Stimulated activated CD4-positive, alpha-beta T cell treated with anti-CD3 and anti-CD28 coated beads, Interleukin-1b, Interleukin-23, amount 100 ng/mL, for 48 hours (primary cell): Measurements from ENCODE around the gene GLT8D2.

Experiments
- DNase-seq: peaks from one replicate; pipeline ENCODE4 v3.0.0-alpha.2; 2020

Gene GLT8D2

GRCh38 chr12:103997286-103997900, 52.6 kb downstream of the GLT8D2 start:
- DNase-seq = no peak

GRCh38 chr12:103996595-103996994, 53.4 kb downstream of the GLT8D2 start:
- no peak for DNase-seq

DNA sequence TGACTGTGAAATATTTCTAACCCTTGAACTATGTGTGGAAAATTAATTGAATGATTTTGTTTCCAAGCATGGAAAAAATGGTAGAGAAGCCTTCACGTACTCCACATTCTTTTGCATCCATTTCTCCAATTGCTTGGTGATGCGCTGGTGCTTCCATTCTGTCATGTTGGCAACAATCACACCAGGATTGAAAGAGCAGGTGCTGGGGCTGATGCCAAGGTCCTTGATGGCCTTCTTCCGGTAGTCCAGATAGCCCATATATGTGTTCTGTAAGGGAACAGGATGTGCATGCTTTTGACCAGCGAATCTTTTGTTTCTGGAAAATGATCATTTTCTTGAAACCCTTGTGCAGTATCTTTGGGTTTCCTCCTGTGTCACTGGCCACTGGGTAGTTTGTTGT, 55.8 kb downstream of the GLT8D2 start:
- no peak for DNase-seq

DNA sequence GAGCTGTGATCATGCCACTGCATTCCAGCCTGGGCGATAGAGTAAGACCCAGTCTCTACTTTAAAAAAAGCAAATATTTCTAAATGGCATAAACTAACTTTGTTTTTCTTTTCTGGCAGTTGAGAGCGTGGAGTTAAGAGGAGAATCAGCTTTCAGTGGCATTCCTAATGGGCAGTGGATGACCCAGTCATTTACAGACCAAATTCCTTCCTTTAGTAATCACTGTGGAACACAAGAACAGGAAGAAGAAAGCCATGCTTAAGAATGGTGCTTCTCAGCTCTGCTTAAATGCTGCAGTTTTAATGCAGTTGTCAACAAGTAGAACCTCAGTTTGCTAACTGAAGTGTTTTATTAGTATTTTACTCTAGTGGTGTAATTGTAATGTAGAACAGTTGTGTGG, 63.2 kb downstream of the GLT8D2 start:
- DNase-seq = no peak

- DNase-seq = no peak
These were observed 71.5 kb downstream of the GLT8D2 start for GRCh38 chr12:103978384-103978982.

DNA sequence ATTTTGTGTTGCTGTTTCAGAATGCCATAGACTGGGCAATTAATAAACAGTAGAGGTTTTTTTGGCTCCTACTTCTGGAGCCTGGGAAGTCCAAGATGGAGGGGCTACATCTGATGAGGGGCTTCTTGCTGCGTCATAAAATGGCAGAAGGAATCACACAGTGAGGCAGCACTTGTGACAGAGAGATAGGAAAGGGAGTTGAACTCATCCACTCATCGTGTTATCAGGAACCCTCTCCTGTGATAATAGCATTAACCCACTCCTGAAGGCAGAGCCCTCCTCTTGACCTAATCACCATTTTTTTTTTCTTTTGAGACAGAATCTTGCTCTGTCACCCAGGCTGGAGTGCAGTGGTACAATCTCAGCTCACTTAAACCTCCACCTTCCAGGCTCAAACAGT, 74.6 kb downstream of the GLT8D2 start:
- DNase-seq = no peak

- DNase-seq = no peak
These were observed 76.1 kb downstream of the GLT8D2 start for GRCh38 chr12:103973909-103974308.

- no peak for DNase-seq
These were observed 80.6 kb downstream of the GLT8D2 start for GRCh38 chr12:103969391-103969790.

- DNase-seq = no peak
These were observed 83.3 kb downstream of the GLT8D2 start for GRCh38 chr12:103966736-103967135.

- DNase-seq = peak; percentile 99
These were observed 84.1 kb downstream of the GLT8D2 start, which contains the start of gene TDG for GRCh38 chr12:103965590-103966504. TSS of gene TDG (plus strand) at chr12:103965872. CDS start at chr12:103966038, 166 bp downstream.

GRCh38 chr12:103965255-103965589, 84.8 kb downstream of the GLT8D2 start:
- no peak for DNase-seq

DNA sequence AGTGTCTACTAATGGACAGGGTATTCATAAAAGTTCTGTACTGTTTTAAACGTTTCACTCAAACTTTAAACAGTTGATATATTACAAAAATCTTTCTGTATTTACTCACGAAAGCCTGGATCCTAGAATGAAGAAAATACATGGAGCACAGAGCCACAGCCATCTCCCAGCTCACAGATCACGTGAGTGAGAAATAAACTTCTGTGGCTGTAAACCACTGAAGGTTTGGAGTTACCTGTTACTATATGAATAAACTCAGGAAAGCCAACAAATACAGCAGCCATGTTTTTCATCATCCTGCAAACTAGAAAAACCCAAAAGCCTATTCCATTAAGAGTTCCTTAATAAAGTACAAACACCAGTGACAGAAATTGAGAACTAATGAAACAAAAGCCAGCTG, 85.2 kb downstream of the GLT8D2 start:
- no peak for DNase-seq

DNA sequence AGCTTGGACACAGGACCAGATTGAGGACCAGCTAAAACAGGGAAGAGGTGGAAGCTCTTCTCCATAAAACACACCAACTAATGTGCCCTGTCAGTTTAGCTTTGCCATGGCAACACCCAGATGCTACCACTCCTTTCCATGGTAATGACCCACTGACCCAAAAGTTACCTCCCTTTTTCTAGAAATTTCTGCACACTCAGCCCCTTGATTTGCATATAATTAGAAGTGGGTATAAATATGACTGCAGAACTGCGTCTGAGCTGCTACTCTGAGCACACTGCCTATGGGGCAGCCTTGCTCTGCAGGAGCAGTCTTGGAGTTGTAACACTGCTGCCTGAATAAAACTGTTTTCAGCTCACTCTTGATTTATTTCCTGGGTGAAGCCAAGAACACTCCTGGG, 87.5 kb downstream of the GLT8D2 start:
- no peak for DNase-seq

GRCh38 chr12:103960616-103961227, 89.3 kb downstream of the GLT8D2 start:
- DNase-seq = no peak

GRCh38 chr12:103958621-103959020, 91.4 kb downstream of the GLT8D2 start:
- no peak for DNase-seq

DNA sequence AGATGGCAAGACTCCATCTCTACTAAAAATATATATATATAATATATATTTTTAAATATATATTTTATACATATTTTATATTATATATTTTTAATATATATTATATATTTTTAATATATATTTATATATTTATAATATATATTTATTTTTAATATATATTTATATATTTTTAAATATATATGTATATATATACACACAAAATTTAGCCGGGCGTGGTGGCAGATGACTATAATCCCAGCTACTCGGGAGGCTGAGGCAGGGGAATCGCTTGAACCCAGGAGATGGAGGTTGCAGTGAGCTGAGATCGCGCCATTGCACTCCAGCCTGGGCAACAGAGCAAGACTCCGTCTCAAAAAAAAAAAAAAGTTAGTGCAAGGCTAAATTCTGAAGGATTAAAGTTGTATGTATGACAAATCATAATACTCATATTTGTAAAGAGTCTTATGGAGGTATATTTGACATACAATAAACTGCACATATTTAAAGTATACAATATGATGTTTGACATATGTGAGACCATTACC, 92.1 kb downstream of the GLT8D2 start:
- DNase-seq = no peak

- no peak for DNase-seq
These were observed 93.4 kb downstream of the GLT8D2 start for GRCh38 chr12:103956509-103957027.

DNA sequence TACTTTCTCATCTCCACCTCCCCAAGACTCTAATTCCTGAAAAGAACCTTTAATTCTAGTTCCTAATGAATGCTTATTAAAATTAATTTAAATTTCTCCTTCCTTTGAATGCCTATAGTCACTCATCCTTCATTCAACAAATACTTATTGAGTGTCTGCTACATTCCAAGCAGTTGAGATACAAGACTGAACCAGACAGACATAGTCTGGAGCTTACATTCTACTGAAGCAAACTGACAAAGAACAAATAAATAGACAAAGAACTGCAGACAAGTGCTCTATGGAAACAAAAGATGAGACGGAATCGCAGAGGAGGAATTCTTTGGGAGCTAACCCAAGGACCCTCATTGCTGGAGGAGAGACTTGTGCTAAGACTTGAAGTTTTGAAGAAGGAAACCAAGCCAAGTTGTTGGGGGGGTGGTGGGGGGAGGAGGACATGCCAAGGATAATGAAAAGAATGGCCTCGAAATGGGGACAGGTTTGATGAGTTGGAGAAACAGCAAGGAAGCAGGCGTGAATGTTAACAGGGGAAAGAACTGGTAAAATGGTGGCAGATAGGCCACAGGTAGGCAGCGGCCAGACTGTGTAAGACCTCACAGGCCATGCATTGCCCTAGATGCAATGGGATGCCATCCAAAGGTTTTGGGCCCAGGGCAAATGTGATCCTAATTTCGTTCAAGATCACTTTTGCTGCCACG, 94.0 kb downstream of the GLT8D2 start:
- DNase-seq = no peak

DNA sequence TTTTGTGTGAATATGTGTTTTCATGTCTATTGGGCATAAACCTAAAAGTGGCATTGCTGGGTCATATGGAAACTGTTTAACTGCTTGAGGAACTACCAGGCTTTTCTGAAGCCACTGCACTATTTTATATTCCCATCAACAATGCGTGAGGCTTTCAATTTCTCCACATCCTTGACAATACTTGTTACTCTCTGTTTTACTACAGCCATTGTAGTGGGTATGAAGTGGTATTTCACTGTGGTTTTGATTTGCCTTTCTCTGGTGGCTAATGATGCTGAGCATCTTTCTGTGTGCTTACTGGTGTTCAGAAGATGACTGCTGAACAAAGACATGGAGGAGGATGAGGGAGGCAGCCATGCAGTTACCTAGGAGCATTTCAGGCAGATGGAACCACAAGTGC, 97.5 kb downstream of the GLT8D2 start:
- DNase-seq = no peak

DNA sequence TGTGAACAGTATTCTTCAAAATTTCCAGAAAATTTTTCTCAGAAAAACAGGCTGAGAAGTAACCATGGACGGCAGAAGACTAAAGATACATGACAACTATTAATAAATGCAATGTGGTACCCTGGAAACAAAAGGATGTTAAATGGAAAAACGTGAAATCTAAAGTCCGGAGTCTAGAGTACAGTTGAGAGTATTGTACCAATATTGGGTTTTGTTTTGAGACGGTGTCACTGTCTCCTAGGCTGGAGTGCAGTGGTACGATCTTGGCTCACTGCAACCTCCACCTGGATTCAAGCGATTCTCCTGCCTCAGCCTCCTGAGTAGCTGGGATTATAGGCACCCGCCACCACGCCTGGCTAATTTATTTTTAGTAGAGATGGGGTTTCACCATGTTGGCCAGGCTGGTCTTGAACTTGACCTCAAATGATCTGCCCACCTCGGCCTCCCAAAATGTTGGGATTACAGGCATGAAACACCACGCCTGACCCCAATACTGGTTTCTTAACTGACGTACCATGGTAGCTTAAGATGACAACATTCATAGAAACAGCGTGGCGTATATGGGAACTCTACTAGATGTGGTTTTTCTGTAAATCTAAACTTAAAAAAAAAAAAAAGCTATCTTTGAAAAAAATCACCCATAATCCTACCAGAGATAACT, 101.1 kb downstream of the GLT8D2 start:
- DNase-seq = no peak

- DNase-seq = no peak
These were observed 102.0 kb downstream of the GLT8D2 start for GRCh38 chr12:103947871-103948555.
